Endothelial cell of umbilical vein (primary cell): ENCODE data around the gene DBX1.

Experiments
- CTCF ChIP-seq, 2 donors: IDR thresholded peaks; 1 replicate in 1 of 2; 2 replicates in 1 of 2; pipeline ENCODE4 v1.5.1; 2011; ENCODE audit warnings: low read length in 2 of 2, mild to moderate bottlenecking in 2 of 2, moderate library complexity in 2 of 2, control low read depth in 1 of 2, inconsistent platforms in 1 of 2, low read depth in 1 of 2; ENCODE audit not compliant: insufficient read depth in 1 of 2; ENCODE audit errors: extremely low read depth in 1 of 2
- EZH2 ChIP-seq: IDR thresholded peaks from 2 replicates; pipeline ENCODE4 v1.6.1; 2012; ENCODE audit warnings: borderline replicate concordance, low read depth, mild to moderate bottlenecking, moderate library complexity, low read length, inconsistent platforms; ENCODE audit not compliant: severe bottlenecking
- FOS ChIP-seq: IDR thresholded peaks from 2 replicates; pipeline ENCODE4 v1.6.1; 2011; ENCODE audit warnings: mild to moderate bottlenecking, low read length, moderate library complexity, borderline replicate concordance; ENCODE audit not compliant: insufficient read depth
- MAX ChIP-seq: IDR thresholded peaks from 2 replicates; pipeline ENCODE4 v1.6.1; 2011; ENCODE audit not compliant: insufficient read depth, insufficient read length
- MYC ChIP-seq: IDR thresholded peaks from one replicate; pipeline ENCODE4 v1.6.1; 2011; ENCODE audit warnings: mild to moderate bottlenecking, low read depth, low read length
- POLR2A ChIP-seq: IDR thresholded peaks from 2 replicates; pipeline ENCODE4 v1.6.1; 2012; ENCODE audit warnings: low read depth, mild to moderate bottlenecking, control low read depth, low read length
- POLR2AphosphoS5 ChIP-seq: IDR thresholded peaks from 2 replicates; pipeline ENCODE4 v1.6.1; 2012; ENCODE audit warnings: low read depth, mild to moderate bottlenecking, control low read depth, low read length, moderate library complexity; ENCODE audit not compliant: insufficient read depth

GRCh38 chr11:20114588-20114987 is 45.7 kb downstream of the DBX1 start:
- TF ChIP-seq MYC (no peak), CTCF (IDR thresholded peaks at IDR 0.05; ENCODE audit: extremely low read depth in 1 of 2, insufficient read depth in 1 of 2, low read depth in 1 of 2, low read length in 2 of 2) (no peak), POLR2A (no peak), EZH2 (no peak), FOS (no peak), POLR2AphosphoS5 (no peak), MAX (no peak)
